Stimulated activated CD4-positive, alpha-beta T cell treated with anti-CD3 and anti-CD28 coated beads, Interleukin-1b, Interleukin-23, amount 100 ng/mL, for 1 hour (primary cell): ENCODE data around the gene PPM1H.
"Not testable (repeated sequence)": the region's sequence is repeated elsewhere in the genome, so short reads cannot be mapped to it uniquely, and the experiment has no call there.

Experiments used
- DNase-seq, 2 donors: peaks; one replicate each; pipeline ENCODE4 v3.0.0-alpha.2; 2020; ENCODE audit warnings: low read depth in 2 of 2

The PPM1H gene

GRCh38 chr12:62909340-62909739 lies 25.6 kb downstream of the PPM1H start:
- DNase-seq, result no peak

- DNase-seq, result no peak
Measured at GRCh38 chr12:62908674-62909073, 26.3 kb downstream of the PPM1H start.

GRCh38 chr12:62907561-62907960 lies 27.4 kb downstream of the PPM1H start:
- no peak for DNase-seq

- no peak for DNase-seq
Measured at GRCh38 chr12:62907078-62907477, 27.9 kb downstream of the PPM1H start.

GRCh38 chr12:62903151-62903550 lies 31.8 kb downstream of the PPM1H start:
- no peak for DNase-seq

GRCh38 chr12:62900686-62901272 lies 34.2 kb downstream of the PPM1H start:
- DNase-seq, result no peak

- DNase-seq, result no peak
Measured at GRCh38 chr12:62899568-62900390, 35.2 kb downstream of the PPM1H start.

GRCh38 chr12:62898526-62898925 lies 36.4 kb downstream of the PPM1H start:
- no peak for DNase-seq

GRCh38 chr12:62895351-62895877 lies 39.5 kb downstream of the PPM1H start:
- no peak for DNase-seq

GRCh38 chr12:62893276-62893675 lies 41.7 kb downstream of the PPM1H start:
- no peak for DNase-seq

- no peak for DNase-seq
Measured at GRCh38 chr12:62891805-62892549, 43.0 kb downstream of the PPM1H start.

- DNase-seq, result no peak
Measured at GRCh38 chr12:62888454-62889110, 46.4 kb downstream of the PPM1H start.

- no peak for DNase-seq
Measured at GRCh38 chr12:62886796-62887195, 48.2 kb downstream of the PPM1H start.

GRCh38 chr12:62885242-62885641 lies 49.7 kb downstream of the PPM1H start:
- no peak for DNase-seq

- not testable (repeated sequence) for DNase-seq
Measured at GRCh38 chr12:62884832-62885231, 50.1 kb downstream of the PPM1H start.

GRCh38 chr12:62882696-62883095 lies 52.3 kb downstream of the PPM1H start:
- no peak for DNase-seq

- DNase-seq, result no peak
Measured at GRCh38 chr12:62882140-62882539, 52.8 kb downstream of the PPM1H start.

GRCh38 chr12:62879691-62880090 lies 55.3 kb downstream of the PPM1H start:
- no peak for DNase-seq

- DNase-seq, result not testable (repeated sequence)
Measured at GRCh38 chr12:62879228-62879627, 55.7 kb downstream of the PPM1H start.

GRCh38 chr12:62878211-62878610 lies 56.7 kb downstream of the PPM1H start:
- no peak for DNase-seq

GRCh38 chr12:62876938-62877548 lies 57.9 kb downstream of the PPM1H start:
- DNase-seq, result no peak
